Gastrocnemius medialis (tissue), 4 donors: ENCODE data around the gene GPD1. TPM values are rescaled to one million over a fixed set of nuclear protein-coding genes. Genes with fewer than 3 reads are reported as not detected.

Source experiments
- ATAC-seq, 2 donors: fragments of 150-250 bp; one replicate each; pipeline ENCODE4 v1.9.1; 2016
- DNase-seq, 2 donors: peaks; one replicate each; pipeline ENCODE4 v3.0.0-alpha.2; 2019
- H3K27ac ChIP-seq, 4 donors: fragments of 200-600 bp; sonication (generic); 1 replicate in 1 of 4; 2 replicates in 3 of 4; pipeline ENCODE4 v1.5.1; 2016 to 2018; ENCODE audit warnings: mild to moderate bottlenecking in 2 of 4, moderate library complexity in 1 of 4
- H3K27me3 ChIP-seq, 3 donors: fragments of 200-600 bp; sonication (generic) in 2 of 3; 1 replicate in 1 of 3; 2 replicates in 2 of 3; pipeline versions ENCODE4 v1.5.1 to v1.6.0; 2016 to 2019; ENCODE audit warnings: mild to moderate bottlenecking in 1 of 3, moderate library complexity in 1 of 3
- H3K36me3 ChIP-seq, 2 donors: fragments of 200-600 bp; sonication (generic) in 1 of 2; one replicate each; pipeline ENCODE4 v1.5.1; 2017 to 2018
- H3K4me1 ChIP-seq, 2 donors: fragments of 200-600 bp; sonication (generic) in 1 of 2; one replicate each; pipeline ENCODE4 v1.5.1; 2016 to 2017; ENCODE audit warnings: mild to moderate bottlenecking in 2 of 2
- H3K4me3 ChIP-seq, 4 donors: fragments of 200-600 bp; sonication (generic) in 3 of 4; 1 replicate in 1 of 4; 2 replicates in 3 of 4; pipeline ENCODE4 v1.5.1; 2016 to 2019; ENCODE audit warnings: mild to moderate bottlenecking in 2 of 4
- H3K9me3 ChIP-seq, 3 donors: fragments of 200-600 bp; sonication (generic) in 2 of 3; 1 replicate in 1 of 3; 2 replicates in 2 of 3; pipeline ENCODE4 v1.5.1; 2016 to 2019
- POLR2A ChIP-seq, 2 donors: fragments of 450-650 bp; IDR thresholded peaks; one replicate each; pipeline ENCODE4 v1.6.1; 2017; ENCODE audit warnings: antibody characterized with exemption in 2 of 2, mild to moderate bottlenecking in 2 of 2, moderate library complexity in 2 of 2
- in situ Hi-C, 4 donors: fragments of 200-750 bp; cut with MboI; loops; one replicate each; pipeline versions ENCODE4 v1.15.0 to v1.8.0; 2017; ENCODE audit warnings: low sequenced_read_pairs in 4 of 4
- intact Hi-C: fragments of 100-400 bp; cut with DNase I; formaldehyde crosslinking; loops from one replicate; pipeline ENCODE4 v1.15.1; 2023; ENCODE audit warnings: low total_unique reads
- total RNA-seq, 4 donors: library from RNA; depleted of rRNA; stranded (reverse); fragments of >200 nt; gene quantifications; one replicate each; pipeline versions ENCODE4 v1.1.0 to v1.2.3, GENCODE V29; 2016
- TF ChIP-seq, protein P1 (sequence below), 5 experiments: fragments of 450-650 bp in 3 of 5; fragments of 200-600 bp in 2 of 5; sonication (generic) in 2 of 5; IDR thresholded peaks in 4 of 5; conservative IDR thresholded peaks in 1 of 5; 1 replicate in 4 of 5; 2 replicates in 1 of 5; pipeline ENCODE4 v1.5.1; 2016 to 2019; ENCODE audit warnings: antibody characterized with exemption in 5 of 5, mild to moderate bottlenecking in 3 of 5, moderate library complexity in 3 of 5

Gene GPD1
- total RNA-seq, 4 donors from 2014 or later, result 68.2 to 763 (median 288) TPM

DNA sequence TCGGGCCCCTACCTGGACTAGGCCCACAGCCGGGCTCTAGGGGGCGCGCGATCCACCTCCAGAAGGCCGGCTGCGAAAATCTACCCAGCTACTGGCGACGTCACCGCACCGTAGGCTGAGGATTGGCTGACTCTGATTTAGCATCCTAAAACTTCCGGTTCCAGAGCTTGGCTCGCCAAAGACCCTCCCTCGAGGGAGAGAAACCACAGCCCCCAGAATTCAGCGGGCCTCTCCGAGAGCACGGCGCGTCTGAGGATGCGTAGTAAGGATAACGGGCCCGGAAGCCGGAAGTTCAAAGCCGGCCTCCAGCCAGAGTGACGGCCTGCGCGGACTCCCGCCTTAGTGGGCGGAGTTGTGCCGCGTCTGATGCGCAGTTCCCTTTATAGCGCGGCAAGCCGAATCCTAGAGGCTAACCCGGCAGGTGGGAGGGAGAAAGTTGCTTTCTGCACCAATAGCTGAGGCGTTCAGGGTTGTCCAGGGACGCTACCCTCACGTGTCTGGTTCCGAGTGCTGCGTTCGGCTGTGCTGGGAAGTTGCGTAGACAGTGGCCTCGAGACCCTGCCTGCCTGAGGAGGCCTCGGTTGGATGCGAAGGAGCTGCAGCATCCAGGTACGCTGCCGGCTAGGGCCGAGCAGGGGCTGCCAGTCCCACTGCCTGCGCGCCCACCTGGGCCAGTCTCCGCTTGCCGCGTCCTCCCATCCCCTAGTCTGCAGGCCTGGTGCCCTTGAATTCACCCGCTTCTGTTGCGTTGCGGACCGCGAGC, 8.1 kb downstream of the GPD1 start, which contains the start of gene COX14:
Gene COX14 (plus strand): TSS at position 544 of the 763 bp plus-strand sequence. CDS start 7,808 bp downstream, outside the sequence.
- Histone ChIP-seq H3K36me3 (peaks cover 0 to 3% of the 10 kb centered on the region in 2 donors), H3K4me1 (peaks cover 67 to 83% of the 10 kb centered on the region in 2 donors), H3K27me3 (no peaks in the 10 kb centered on the region), H3K4me3 (peak within 1 kb of the TSS; percentile 78 to 96 (median 87)), H3K9me3 (no peaks in the 10 kb centered on the region), H3K27ac (peak within 1 kb of the TSS; percentile 92 to 95 (median 95))
- in situ Hi-C loops, result no loop called here
- ATAC-seq (peak; percentile 76 to 90), DNase-seq (peak; percentile 99)
- intact Hi-C loops, result loop anchor here (1.0 to 5.0 kb wide), 6 partner anchors 27 to 370 kb away; partner anchors contain the start of genes CERS5, LARP4, RACGAP1 and SMARCD1
- TF ChIP-seq POLR2A (IDR thresholded peaks at IDR 0.05), result peak; percentile 97 to 99
- TF ChIP-seq, protein P1, sequence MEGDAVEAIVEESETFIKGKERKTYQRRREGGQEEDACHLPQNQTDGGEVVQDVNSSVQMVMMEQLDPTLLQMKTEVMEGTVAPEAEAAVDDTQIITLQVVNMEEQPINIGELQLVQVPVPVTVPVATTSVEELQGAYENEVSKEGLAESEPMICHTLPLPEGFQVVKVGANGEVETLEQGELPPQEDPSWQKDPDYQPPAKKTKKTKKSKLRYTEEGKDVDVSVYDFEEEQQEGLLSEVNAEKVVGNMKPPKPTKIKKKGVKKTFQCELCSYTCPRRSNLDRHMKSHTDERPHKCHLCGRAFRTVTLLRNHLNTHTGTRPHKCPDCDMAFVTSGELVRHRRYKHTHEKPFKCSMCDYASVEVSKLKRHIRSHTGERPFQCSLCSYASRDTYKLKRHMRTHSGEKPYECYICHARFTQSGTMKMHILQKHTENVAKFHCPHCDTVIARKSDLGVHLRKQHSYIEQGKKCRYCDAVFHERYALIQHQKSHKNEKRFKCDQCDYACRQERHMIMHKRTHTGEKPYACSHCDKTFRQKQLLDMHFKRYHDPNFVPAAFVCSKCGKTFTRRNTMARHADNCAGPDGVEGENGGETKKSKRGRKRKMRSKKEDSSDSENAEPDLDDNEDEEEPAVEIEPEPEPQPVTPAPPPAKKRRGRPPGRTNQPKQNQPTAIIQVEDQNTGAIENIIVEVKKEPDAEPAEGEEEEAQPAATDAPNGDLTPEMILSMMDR (IDR thresholded peaks at IDR 0.05 in 4 of 5, conservative IDR thresholded peaks at IDR 0.05 in 1 of 5), result peak; percentile 70 to 98 (median 90)

DNA sequence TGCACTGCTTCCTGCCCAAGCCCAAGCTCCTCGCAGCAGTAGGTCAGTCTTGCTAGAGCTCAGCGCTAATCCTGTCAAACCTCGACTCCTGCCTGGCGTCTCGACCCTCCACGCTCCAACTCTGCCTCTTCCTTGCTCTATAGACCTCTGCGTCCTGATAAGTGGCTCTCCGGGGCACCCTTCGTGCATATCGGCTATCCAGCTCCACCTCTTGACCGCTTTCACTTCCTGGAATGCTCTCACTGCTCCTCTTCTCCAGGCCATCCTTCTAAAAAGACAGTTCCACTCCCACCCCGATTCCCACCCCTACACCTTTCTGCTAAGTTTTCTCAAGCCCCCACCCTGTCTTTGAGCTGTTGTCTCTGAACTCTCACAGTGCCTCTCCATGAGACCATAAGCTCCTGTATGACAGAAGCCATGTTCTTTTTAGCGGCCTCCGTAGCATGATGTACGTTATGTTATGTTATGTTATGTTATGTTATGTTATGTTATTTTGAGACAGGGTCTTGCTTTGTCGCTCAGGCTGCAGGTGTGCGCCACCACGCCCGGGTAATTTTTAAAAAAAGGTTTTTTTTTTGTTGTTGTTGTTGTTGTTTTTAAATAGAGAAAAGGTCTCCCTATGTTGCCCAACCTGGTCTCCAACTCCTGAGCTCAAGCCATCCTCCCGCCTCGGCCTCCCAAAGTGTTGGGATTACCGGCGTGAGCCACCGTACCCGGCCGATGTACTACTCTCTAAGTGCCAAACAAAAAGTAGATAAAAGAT, 8.8 kb downstream of the GPD1 start:
- Histone ChIP-seq H3K27ac (peak overlapping the region; percentile 91 to 95 (median 95)), H3K4me3 (peak overlapping the region; percentile 78 to 96 (median 87)), H3K36me3 (no peaks in the 10 kb centered on the region), H3K4me1 (peaks cover 64 to 83% of the 10 kb centered on the region in 2 donors), H3K9me3 (no peaks in the 10 kb centered on the region), H3K27me3 (no peaks in the 10 kb centered on the region)
- ATAC-seq (peak in 1 of 2 donors; percentile 3), DNase-seq (peak in 1 of 2 donors; percentile 29)
- intact Hi-C loops (loop anchor here (1.0 to 5.0 kb wide), 4 partner anchors 27 to 370 kb away; partner anchors contain the start of genes LARP4, SMARCD1 and TMBIM6), in situ Hi-C loops (no loop called here)
- TF ChIP-seq POLR2A (IDR thresholded peaks at IDR 0.05), result no peak
- TF ChIP-seq, protein P1 (IDR thresholded peaks at IDR 0.05 in 4 of 5, conservative IDR thresholded peaks at IDR 0.05 in 1 of 5), result no peak

- no peak overlapping the region for H3K4me3 ChIP-seq
- H3K27me3 ChIP-seq, result no peaks in the 10 kb centered on the region
- no peaks in the 10 kb centered on the region for H3K9me3 ChIP-seq
- H3K4me1 ChIP-seq, result peaks cover 29 to 49% of the 10 kb centered on the region in 2 donors
- intact Hi-C loops, result no loop called here
- peaks cover 0 to 12% of the 10 kb centered on the region in 2 donors for H3K36me3 ChIP-seq
- TF ChIP-seq POLR2A (IDR thresholded peaks at IDR 0.05), result no peak
- TF ChIP-seq, protein P1 (IDR thresholded peaks at IDR 0.05 in 4 of 5, conservative IDR thresholded peaks at IDR 0.05 in 1 of 5), result no peak
- in situ Hi-C loops, result no loop called here
- ATAC-seq (peak; percentile 39 to 73), DNase-seq (peak in 1 of 2 donors; percentile 58)
- peak overlapping the region; percentile 37 to 79 (median 57) for H3K27ac ChIP-seq
Measured at GRCh38 chr12:50117057-50117622, 13.3 kb downstream of the GPD1 start.

- in situ Hi-C loops, result no loop called here
- Histone ChIP-seq H3K27me3 (no peaks in the 10 kb centered on the region), H3K4me1 (peaks cover 14 to 32% of the 10 kb centered on the region in 2 donors), H3K27ac (peak overlapping the region in 2 of 4 donors; percentile 7 to 22), H3K36me3 (peaks cover 0 to 30% of the 10 kb centered on the region in 2 donors), H3K9me3 (no peaks in the 10 kb centered on the region), H3K4me3 (no peak overlapping the region)
- ATAC-seq, result no peak
- DNase-seq, result no peak
- TF ChIP-seq POLR2A (IDR thresholded peaks at IDR 0.05), result no peak
- TF ChIP-seq, protein P1 (IDR thresholded peaks at IDR 0.05 in 4 of 5, conservative IDR thresholded peaks at IDR 0.05 in 1 of 5), result no peak
- intact Hi-C loops, result no loop called here
Measured at GRCh38 chr12:50119387-50119786, 15.6 kb downstream of the GPD1 start.
